ENCODE measurements around the gene LLGL2. TPM values are rescaled to one million over a fixed set of nuclear protein-coding genes. Genes with fewer than 3 reads are reported as not detected.

The LLGL2 gene
- total RNA-seq, 1 experiment from 2014 or later: 184 TPM

DNA sequence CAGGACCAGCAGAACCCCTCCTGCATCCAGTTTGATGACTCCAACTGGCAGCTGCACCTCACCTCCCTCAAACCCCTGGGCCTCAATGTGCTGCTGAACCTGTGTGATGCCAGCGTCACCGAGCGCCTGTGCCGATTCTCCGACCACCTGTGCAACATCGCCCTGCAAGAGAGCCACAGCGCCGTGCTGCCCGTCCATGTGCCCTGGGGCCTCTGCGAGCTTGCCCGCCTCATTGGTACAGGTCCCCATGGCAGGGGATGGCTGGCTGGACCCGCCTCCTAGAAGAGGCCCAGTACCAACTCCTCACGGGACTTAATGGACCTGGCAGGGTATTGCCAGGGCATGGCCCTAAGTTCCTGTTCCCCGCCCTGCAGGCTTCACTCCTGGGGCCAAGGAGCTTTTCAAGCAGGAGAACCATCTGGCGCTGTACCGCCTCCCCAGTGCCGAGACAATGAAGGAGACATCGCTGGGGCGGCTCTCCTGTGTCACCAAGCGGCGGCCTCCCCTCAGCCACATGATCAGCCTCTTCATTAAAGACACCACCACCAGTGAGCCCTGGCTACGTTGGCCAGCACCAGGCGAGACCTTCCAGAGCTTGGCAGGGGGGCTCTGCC, 32.8 kb upstream of the LLGL2 start:
- no peak for DNase-seq (ENCODE audit: low spot score)

DNA sequence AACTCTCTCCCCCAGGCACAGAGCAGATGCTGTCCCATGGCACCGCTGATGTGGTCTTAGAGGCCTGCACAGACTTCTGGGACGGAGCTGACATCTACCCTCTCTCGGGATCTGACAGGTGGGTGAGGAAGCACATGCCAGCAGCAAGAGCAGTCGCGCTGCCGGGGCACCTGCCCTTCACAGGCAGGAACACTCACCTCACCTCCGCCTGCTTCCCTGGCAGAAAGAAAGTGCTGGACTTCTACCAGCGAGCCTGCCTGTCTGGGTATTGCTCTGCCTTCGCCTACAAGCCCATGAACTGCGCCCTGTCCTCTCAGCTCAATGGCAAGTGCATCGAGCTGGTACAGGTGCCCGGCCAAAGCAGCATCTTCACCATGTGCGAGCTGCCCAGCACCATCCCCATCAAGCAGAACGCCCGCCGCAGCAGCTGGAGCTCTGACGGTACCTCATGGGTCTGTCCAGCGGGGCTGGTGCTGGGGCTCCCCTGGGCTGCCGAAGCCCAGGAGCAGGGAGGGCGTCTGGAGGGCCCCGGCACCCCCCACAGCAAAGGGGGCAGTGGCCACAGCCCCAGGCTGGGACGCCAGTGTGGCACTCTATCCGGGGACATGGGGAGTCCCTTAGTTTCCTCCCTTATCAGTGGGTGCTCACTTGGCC, 31.9 kb upstream of the LLGL2 start:
- no peak for DNase-seq (ENCODE audit: low spot score)

DNA sequence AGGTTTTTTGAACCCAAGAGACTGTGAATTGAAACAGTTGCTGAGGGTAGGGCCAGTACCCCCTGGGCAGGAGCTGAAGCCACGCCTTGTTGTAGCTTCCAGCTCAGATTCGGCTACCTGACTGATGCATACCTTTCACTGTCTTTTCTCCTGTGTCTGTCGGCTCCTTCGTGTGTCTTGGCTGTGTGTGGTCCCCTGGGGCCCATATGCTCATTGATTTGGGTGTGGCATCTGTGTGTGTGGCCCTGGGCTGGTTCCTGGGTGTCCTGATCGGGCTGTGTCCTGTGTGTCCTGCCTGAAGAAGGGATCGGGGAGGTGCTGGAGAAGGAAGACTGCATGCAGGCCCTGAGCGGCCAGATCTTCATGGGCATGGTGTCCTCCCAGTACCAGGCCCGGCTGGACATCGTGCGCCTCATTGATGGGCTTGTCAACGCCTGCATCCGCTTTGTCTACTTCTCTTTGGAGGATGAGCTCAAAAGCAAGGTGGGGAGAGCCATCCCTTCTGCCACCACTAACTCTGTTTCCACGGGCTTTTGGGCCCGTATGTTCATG, 31.1 kb upstream of the LLGL2 start:
- no peak for DNase-seq (ENCODE audit: low spot score)

DNA sequence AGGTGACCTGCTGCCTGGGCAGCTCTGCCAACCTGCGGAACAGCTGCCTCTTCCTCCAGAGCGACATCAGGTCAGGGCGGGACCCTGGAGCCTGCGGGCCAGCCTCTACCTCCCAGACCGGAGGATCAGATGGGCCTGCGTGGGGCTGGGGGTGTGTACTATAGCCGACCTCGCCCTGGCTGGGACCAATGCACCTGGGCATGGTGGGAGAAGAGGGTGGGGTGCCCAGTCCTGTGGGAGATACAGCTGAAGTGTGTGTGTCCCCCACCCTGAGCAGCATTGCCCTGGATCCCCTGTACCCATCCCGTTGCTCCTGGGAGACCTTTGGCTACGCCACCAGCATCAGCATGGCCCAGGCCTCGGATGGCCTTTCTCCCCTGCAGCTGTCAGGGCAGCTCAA, 29.5 kb upstream of the LLGL2 start:
- no peak for DNase-seq (ENCODE audit: low spot score)

DNA sequence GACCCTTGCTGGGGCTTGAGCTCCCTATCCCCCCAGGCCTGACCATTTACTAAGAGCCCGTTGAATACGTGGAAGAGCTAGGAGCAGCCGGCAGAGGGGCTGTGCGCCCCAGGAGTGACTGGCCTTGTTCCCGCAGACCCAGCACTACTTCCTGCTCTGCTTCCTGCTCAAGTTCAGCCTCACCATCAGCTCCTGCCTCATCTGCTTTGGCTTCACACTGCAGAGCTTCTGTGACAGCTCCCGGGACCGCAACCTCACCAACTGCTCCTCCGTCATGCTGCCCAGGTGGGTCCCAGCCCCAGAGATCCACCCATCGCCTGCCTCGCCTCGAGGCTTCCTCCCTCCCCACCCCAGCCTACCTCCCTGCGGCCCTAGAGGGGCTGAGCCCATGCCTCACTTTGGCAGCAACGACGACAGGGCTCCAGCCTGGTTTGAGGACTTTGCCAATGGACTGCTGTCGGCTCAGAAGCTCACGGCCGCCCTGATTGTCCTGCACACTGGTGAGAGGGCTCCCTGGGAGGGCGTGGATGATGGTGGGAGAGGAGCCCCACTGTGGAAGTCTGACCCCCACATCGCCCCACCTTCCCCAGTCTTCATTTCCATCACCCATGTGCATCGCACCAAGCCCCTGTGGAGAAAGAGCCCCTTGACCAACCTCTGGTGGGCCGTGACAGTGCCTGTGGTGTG, 27.3 kb upstream of the LLGL2 start:
- DNase-seq (ENCODE audit: low spot score): no peak

DNA sequence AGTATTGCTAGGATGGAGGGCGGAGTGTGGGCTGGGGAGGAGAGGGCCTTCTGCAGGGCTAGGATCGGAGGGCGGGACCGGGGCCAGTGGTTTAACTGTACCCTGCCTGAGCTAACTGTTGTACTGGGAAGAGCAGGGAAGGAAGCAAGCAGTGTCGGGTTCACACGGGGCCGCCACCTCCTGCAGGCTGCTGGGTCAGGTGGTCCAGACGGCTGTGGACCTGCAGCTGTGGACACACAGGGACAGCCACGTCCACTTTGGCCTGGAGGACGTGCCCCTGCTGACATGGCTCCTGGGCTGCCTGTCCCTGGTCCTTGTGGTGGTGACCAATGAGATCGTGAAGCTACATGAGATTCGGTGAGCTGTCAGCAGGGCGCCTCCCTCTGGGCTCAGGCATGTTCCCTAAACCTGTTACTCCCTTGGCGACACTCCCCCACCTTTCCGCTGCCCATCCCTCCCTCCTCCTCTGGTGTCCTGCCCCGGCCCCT, 26.7 kb upstream of the LLGL2 start:
- no peak for DNase-seq (ENCODE audit: low spot score)

DNA sequence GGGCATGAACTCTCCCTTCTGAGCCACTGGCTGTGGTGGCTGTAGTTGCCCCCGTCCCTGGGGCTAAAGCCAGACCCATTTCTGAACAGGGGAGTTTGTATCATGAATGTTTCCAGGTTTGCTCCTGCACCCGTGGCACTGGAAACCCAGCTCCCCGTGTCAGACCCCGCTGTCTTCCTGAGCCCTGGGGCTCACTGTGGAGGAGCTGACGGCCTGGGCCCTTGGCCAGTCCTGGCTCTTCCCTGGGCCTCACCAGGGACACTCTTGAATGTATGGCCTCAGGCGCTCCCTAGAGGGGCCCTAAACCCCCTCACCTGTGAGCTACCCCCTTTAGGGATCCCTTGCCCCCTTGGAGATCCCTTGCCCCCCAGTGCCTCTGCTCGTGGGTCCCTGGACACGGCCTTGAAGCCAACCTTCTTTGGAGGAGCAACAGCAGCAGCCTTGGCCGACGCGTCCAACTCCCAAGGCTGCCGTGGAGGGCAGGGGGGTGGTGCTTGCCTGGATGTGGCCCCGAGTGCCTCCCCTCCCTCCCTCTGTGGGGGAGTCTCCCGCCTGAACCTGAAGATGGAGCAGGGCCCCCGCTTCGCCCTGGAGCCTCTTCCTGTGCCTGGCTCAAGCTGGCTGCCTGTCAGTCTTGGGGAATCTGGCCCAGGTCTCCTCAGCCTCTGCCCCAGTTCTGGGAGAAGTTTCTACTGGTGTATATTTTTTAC, 26.0 kb upstream of the LLGL2 start:
- DNase-seq (ENCODE audit: low spot score): no peak

DNA sequence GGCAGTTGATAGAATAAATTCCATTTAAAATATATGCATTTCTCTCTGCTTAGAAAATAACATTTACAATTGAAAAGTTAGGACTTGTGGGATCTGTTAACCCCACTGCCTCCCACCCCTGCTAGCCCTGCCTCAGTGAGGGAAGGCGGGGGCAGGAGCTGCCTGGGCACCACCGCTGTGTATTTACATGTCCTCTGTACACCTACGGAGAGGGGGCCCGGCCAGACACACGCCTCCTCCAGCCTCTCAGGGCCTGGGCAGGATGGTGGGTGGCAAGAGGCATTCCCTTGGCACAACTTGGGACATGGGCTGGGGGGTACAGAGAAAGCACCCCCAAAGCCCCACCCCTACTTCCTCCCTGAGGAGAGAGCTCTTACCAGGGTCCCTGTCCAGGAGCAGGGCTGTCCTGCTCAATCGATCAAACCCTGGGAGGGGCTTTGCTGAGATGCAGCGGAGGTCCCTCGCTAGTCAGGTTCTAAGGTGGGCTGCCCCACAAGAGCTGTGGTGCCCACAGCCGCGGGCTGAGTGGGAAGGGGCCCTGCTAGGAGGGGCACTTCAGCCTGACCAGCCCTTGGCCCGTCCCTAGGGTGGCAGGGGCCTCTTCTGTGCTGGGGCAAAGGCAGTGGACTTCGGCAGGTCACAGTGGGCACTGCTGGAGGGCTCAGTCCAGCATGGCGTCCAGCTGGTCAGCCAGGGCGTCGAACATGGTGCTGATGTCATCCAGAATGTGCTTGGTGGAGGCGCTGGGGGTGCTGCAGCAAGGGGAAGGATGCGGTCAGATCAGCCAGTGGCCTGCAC, 24.9 kb upstream of the LLGL2 start:
- no peak for DNase-seq (ENCODE audit: low spot score)

DNA sequence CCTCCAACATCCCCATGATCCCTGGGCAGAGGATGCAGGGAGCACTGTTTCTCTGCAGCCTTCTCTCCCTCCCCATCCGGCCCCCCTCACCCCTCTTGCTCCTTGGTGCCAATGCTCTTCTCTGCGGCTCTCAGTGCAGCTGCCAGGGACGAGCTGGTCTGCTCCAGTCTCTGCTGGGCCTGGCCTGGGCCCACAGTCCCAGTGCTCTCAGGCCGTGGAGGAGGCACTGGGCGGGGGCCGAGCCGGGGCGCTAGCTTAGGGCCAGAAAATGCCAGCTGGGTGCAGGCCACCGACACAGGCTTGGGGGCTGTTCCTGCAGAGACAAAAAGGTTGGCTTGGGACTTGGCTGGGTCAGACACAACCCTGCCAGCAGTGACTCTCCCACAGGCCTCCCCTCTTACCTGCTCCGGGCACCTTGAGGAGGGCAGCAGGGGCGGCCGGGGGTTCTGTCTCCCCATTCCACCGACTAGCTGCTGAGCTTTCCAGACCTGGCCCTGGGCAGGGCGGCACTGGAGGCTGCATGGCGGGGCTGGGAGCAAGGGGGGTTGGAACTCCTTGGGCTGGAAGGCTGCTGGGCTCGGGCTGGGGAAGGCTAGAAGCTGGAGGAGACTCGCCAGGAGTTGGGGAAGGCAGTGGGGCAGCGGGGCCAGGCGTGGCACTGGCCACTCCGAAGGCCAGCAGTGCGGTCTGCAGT, 24.0 kb upstream of the LLGL2 start:
- DNase-seq (ENCODE audit: low spot score): no peak

DNA sequence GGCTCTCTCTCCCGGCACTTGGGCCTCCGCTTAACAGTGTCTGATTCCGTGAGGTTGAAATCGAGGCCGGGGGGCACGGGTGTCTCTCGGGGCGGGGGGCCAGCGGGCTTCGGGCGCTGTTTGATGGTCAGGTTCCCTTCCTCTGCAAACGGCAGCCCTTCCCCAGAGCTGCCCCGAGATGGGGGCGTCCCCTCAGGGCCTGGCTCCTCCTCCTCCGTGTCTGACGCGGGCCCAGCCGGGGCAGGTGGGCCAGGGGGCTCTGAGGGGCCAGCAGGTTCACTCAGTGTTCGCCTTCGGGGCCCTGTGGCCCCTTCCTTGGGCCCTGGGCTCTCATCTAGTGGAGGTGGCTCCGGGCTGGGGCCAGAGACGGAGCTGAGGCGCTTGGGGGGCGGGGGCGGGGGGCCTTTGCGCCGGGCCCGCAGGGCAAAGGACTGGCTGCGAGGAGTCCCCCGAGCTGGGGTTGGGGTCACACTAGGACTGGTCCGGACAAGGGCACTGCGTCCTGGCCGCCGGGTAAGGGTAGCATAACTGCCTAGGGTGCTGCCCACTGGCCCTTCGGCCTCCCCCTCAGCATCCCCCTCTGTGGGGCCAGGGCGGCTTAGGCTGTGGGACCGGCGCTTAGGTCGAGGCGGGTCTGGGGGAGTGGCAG, 23.3 kb upstream of the LLGL2 start:
- DNase-seq (ENCODE audit: low spot score): no peak

DNA sequence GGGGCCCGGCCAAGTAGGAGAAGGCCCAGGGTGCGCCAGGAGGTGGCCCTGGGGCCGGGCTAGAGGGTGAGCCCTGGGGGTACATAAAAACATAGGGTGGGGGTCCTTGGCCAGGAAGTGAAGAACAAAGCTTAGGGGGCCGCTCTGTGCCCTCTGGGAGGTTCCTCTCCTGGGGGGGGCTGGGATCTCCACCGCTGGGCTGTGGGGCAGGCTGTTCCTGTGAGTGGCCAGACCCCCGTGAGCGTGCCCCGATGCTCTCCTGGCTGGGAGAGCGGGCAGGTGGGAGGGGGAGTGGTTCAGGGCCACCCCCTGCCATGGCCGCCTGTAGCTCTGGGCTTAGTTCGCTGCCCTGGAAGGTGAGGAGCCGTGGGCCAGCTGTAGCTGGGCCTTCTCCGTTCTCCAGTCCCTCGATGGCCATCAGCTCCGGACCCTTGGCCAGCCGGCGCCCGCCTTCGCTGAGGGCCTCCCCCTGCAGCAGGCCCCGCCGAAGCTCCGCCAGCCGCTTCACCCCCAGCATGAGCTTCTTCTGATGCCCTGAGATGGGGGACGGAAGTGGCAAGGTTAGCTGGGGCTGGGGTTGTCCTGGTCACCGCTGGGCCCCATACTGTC, 22.7 kb upstream of the LLGL2 start:
- DNase-seq (ENCODE audit: low spot score): no peak

DNA sequence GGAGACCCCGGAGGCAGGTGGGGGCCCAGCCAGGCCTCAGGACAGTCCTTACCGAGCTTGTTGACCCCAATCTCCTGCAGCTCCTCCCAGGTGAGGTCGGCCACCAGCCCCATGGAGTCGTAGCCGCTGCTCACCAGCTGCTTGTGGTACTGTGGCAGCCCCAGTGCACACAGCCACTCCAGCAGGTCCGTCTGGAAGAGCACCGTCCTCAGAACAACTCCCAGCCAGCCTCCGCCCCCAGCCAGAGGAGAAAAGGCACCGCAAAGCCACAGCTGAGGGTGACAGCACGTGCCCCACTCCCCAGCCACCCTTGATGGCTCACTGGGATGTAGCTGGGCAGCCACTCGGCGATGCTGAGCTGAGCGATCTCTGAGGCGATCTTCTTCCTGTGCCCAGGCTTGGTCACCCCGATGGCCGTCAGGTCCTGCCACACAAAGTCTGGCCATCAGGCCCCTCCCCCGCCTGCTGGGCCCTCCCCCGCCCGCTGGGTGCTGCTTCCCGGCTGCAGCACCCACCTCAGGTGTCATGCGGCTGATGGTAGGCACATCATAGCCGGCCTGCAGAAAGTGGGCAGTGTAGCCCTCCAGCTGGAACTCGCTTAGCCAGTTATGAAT, 22.1 kb upstream of the LLGL2 start:
- no peak for DNase-seq (ENCODE audit: low spot score)

DNA sequence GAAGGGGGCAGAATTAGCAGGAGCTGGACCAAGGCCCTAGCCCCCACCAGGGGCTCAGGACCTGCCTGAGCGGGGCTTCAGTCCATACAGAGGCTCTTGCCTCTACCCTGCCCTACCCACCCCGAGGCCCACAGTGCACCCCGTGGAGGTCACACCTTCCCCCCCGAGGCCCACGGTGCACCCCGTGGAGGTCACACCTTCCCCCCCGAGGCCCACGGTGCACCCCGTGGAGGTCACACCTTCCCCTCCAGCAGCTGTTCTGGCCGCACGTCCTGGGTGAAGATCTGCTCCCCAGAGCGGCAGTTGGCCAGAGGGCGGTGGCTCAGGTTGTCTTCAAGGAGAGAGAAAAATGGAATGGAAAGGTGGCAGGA, 21.5 kb upstream of the LLGL2 start:
- DNase-seq (ENCODE audit: low spot score): no peak

DNA sequence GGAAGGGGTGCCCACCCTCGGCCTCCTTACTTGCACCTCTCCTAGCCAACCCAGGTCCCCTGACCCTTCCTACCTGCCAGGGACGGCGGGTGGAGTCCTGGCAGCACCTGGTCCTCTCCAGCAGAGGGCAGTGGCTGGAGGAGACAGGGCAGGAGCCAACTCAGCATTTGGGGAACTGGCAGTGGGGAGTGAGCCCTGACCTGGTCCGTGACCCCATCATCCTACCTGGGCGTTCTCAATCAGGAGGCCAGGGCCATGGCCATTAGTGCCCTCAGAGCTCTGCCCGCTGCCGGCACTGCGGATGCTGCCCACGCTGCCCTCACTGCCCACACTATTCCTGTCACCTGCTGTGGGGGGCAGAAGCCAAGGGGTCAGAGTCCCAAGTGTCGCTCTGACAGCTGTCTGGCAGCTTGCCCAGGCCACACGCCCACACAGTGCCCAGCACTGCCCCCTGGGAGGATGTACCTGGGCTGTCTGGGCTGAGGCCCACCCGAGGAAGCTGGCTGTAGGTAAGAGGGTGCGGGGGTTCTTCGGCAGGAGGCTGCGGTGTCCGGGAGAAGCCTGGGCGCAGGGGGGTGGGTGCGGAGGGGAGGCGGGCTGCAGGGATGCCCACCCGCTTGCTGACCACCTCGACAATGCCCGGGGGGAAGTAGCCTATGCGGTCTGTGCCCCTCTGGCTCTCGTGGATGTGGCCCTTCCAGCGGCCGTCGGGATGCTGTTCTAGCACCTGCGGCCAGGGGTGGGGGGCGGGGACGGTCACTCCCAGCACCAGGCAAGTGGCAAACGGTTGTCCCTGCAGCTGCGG, 20.9 kb upstream of the LLGL2 start:
- DNase-seq (ENCODE audit: low spot score): peak; percentile 48

DNA sequence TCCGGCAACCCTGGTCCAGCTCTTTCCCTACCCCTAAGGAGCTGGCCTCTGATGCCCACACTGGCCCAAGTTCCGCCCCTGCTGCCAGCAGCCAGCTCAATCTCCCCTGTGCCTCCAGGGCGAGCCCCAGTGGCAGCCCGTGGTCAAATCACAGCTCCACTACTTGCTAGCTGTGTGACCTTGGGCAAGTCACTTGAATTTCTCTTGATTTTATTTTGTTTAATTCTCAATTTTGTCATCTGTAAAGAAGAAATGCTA, 20.4 kb upstream of the LLGL2 start:
- no peak for DNase-seq (ENCODE audit: low spot score)

DNA sequence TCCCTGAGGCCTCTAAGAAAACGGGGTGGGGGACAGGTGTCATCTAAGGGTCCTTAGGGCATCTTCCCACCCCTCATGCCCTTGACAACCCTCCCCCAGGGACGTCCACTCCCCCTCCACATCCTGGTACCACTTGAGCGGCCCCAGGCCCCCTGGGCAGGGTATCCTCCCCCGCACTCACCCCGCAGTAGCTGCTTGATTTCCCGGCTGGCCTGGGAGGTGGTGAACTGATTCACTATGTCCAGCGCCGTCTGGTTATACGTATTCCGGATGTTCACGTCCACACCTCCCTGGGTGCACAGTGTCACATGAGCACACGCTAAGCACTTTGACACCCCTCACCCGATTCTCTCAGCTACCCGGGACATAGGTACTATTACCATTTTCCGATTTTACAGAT, 19.9 kb upstream of the LLGL2 start:
- DNase-seq (ENCODE audit: low spot score): no peak

DNA sequence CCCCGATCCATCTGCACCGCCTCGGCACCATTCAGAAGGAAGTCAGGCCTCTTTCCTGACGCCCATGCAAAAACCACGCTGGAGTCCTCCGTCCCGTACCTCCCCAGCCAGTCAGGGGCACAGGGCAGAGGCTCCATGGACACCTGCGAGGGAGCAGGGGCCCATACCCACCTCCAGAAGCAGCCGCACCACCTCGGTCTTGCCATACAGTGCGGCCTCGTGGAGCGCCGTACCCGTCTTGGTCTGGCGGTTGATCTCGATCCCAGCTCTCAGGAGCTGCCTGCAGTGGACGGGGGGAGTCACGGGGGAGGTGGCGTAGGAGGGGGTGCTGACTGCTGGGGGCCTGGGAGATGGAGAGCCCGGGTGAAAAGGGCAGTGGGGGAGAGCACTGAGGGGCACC, 19.4 kb upstream of the LLGL2 start:
- DNase-seq (ENCODE audit: low spot score): no peak

DNA sequence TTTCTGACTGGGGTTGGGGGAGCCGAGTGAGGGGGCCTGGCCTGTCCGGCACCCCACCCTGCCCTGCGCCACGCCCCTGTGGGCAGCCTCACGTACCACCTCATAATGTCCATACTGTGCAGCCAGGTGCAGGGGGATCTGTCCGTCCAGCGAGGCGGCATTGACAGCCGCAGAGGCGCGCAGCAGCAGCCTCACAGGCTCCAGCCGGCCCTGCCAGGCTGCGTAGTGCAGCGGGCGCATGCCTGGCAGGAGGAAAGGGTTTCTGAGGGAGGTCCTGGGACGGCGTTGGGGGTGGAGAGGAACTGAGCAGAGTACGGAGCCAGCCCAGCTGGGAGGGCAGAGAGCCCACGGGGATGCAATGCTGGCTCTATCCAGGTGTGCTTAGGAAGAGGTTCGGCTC, 18.6 kb upstream of the LLGL2 start:
- DNase-seq (ENCODE audit: low spot score): no peak
